B cell (primary cell): ENCODE measurements around the gene NFATC2. TPM values are rescaled to one million over a fixed set of nuclear protein-coding genes. Genes with fewer than 3 reads are reported as not detected.
"Not testable (repeated sequence)": the region's sequence is repeated elsewhere in the genome, so short reads cannot be mapped to it uniquely, and the experiment has no call there.

Experiments used
- ATAC-seq: fragments of 200-7000 bp; cut with Tn5 transposase; one replicate; pipeline ENCODE4 v1.10.0; 2021; ENCODE audit warnings: low read depth, mild to moderate bottlenecking, moderate number of reproducible peaks, moderate library complexity
- CTCF ChIA-PET: fragments of 350-600 bp; sonication (Branson Sonifier 250); formaldehyde crosslinking; loops from one replicate; lab custom pipeline; 2021; ENCODE audit warnings: antibody characterized with exemption, inconsistent platforms; lab: Charles Lee
- POLR2A ChIA-PET: fragments of 350-600 bp; sonication (Branson Sonifier 250); formaldehyde crosslinking; loops from one replicate; lab custom pipeline; 2021; ENCODE audit warnings: antibody characterized with exemption; lab: Charles Lee
- DNase-seq: peaks from one replicate; pipeline ENCODE4 v3.0.0; 2013
- H2AFZ ChIP-seq: 2 replicates; pipeline ENCODE4 v1.6.1; 2012; ENCODE audit warnings: mild to moderate bottlenecking, low read depth, low read length; ENCODE audit not compliant: insufficient read depth, poor library complexity, severe bottlenecking
- H3K27ac ChIP-seq, 2 donors: 1 replicate in 1 of 2; 2 replicates in 1 of 2; pipeline ENCODE4 v1.5.1; 2012 to 2013; ENCODE audit warnings: low read length in 2 of 2, mild to moderate bottlenecking in 2 of 2, moderate library complexity in 1 of 2
- H3K27me3 ChIP-seq, 4 experiments: fragments of 200-600 bp in 1 of 4; sonication (generic) in 1 of 4; replicated peaks in 1 of 4; 1 replicate in 2 of 4; 2 replicates in 2 of 4; pipeline versions ENCODE4 v1.6.1 to v1.7.0; 2013 to 2016; ENCODE audit warnings: low read length in 3 of 4, mild to moderate bottlenecking in 2 of 4, mixed read lengths in 1 of 4, moderate library complexity in 1 of 4; ENCODE audit not compliant: insufficient read depth in 4 of 4, control insufficient read depth in 3 of 4; ENCODE audit errors: control extremely low read depth in 1 of 4
- H3K36me3 ChIP-seq, 2 experiments: replicated peaks in 1 of 2; 1 replicate in 1 of 2; 2 replicates in 1 of 2; pipeline versions ENCODE4 v1.6.1 to v1.7.1; 2013; ENCODE audit warnings: low read length in 1 of 2; ENCODE audit not compliant: insufficient read depth in 2 of 2, control insufficient read depth in 1 of 2; ENCODE audit errors: control extremely low read depth in 1 of 2, extremely low read depth in 1 of 2
- H3K4me1 ChIP-seq, 2 donors: fragments of 200-600 bp in 1 of 2; sonication (generic) in 1 of 2; 1 replicate in 1 of 2; 2 replicates in 1 of 2; pipeline versions ENCODE4 v1.5.1 to v1.6.1; 2013 to 2017; ENCODE audit warnings: low read length in 2 of 2; ENCODE audit not compliant: control insufficient read depth in 2 of 2, insufficient read depth in 2 of 2
- H3K4me2 ChIP-seq: replicated peaks from 2 replicates; pipeline ENCODE3; 2012; ENCODE audit warnings: mild to moderate bottlenecking, low read depth, low read length; ENCODE audit not compliant: poor library complexity, severe bottlenecking
- H3K4me3 ChIP-seq, 5 experiments: fragments of 200-600 bp in 1 of 5; sonication (generic) in 1 of 5; 1 replicate in 3 of 5; 2 replicates in 2 of 5; pipeline versions ENCODE4 v1.5.1 to v1.7.0; 2011 to 2016; ENCODE audit warnings: low read length in 4 of 5, mild to moderate bottlenecking in 4 of 5, low read depth in 2 of 5, control low read depth in 1 of 5, moderate library complexity in 1 of 5; ENCODE audit not compliant: insufficient read depth in 1 of 5; ENCODE audit errors: control extremely low read depth in 1 of 5, extremely low read depth in 1 of 5
- H3K79me2 ChIP-seq: fragments of 200-600 bp; sonication (generic); one replicate; pipeline ENCODE4 v1.6.0; 2016; ENCODE audit warnings: low read length; ENCODE audit not compliant: control insufficient read depth, insufficient read depth
- H3K9ac ChIP-seq: fragments of 200-600 bp; sonication (generic); 2 replicates; pipeline ENCODE4 v1.6.1; 2017; ENCODE audit warnings: mild to moderate bottlenecking, low read length, moderate library complexity
- H3K9me3 ChIP-seq, 3 donors: one replicate each; pipeline versions ENCODE4 v1.6.1 to v1.7.1; 2013; ENCODE audit warnings: low read length in 2 of 3; ENCODE audit not compliant: control insufficient read depth in 2 of 3, insufficient read depth in 1 of 3; ENCODE audit errors: control extremely low read depth in 1 of 3
- H4K20me1 ChIP-seq: 2 replicates; pipeline ENCODE4 v1.6.0; 2012; ENCODE audit warnings: mild to moderate bottlenecking, low read length; ENCODE audit not compliant: insufficient read depth, control insufficient read depth, poor library complexity, severe bottlenecking
- H3K27ac Mint-ChIP-seq: one replicate; pipeline ENCODE4 v1.8.0; 2021; ENCODE audit warnings: mixed read lengths
- H3K27me3 Mint-ChIP-seq: one replicate; pipeline ENCODE4 v1.8.0; 2021; ENCODE audit warnings: mixed read lengths
- H3K4me1 Mint-ChIP-seq: one replicate; pipeline ENCODE4 v1.8.0; 2021; ENCODE audit warnings: mixed read lengths
- H3K4me3 Mint-ChIP-seq: one replicate; pipeline ENCODE4 v1.8.0; 2021; ENCODE audit warnings: mixed read lengths
- H3K9me3 Mint-ChIP-seq: one replicate; pipeline ENCODE4 v1.8.0; 2022; ENCODE audit warnings: mixed read lengths; ENCODE audit not compliant: insufficient read depth
- CTCF ChIP-seq: fragments of 200-600 bp; IDR thresholded peaks from one replicate; pipeline ENCODE4 v1.8.0; 2022; ENCODE audit warnings: antibody characterized with exemption, mild to moderate bottlenecking
- EZH2 ChIP-seq: IDR thresholded peaks from 2 replicates; pipeline ENCODE4 v1.6.1; 2012; ENCODE audit warnings: borderline replicate concordance, low read depth, mild to moderate bottlenecking, moderate library complexity, low read length; ENCODE audit not compliant: insufficient read depth, poor library complexity, severe bottlenecking
- WGBS: methylation state at CpG from one replicate; pipeline ENCODE4 v1.1.5; 2013; ENCODE audit warnings: missing lambda C conversion rate; ENCODE audit not compliant: insufficient coverage; 5-methylcytosine and 5-hydroxymethylcytosine counted together
- intact Hi-C: fragments of 100-400 bp; cut with micrococcal nuclease; formaldehyde crosslinking; loops from one replicate; pipeline ENCODE4 v1.10.0; 2022
- polyA plus RNA-seq: library from polyadenylated mRNA; depleted of rRNA; stranded (reverse); fragments of >200 nt; gene quantifications from 2 replicates; pipeline ENCODE4 v1.2.3, GENCODE V29; 2012
- total RNA-seq, 2 donors: library from RNA; stranded (reverse); fragments of 120-200 nt in 1 of 2; gene quantifications; 1 replicate in 1 of 2; 2 replicates in 1 of 2; pipeline versions ENCODE4 v1.2.3 to v1.2.4, GENCODE V29; 2013 to 2022

The NFATC2 gene
- total and polyA plus RNA-seq, 2 donors (not counting 1 experiment from before 2014, with no cell fraction given), result 10.1 to 38.0 TPM

- 81% methylated on average over 11 of the region's 14 CpGs for WGBS
- Histone ChIP-seq H4K20me1 (peaks cover 54% of the 10 kb centered on the region), H3K36me3 (peaks cover 0 to 37% of the 10 kb centered on the region in 2 experiments), H3K9ac (no peak overlapping the region), H2AFZ (no peak overlapping the region), H3K4me2 (peak overlapping the region; percentile 47), H3K9me3 (peaks cover 0 to 2% (median 1%) of the 10 kb centered on the region in 3 donors), H3K79me2 (peaks cover 77% of the 10 kb centered on the region), H3K4me1 (peaks cover 10 to 19% of the 10 kb centered on the region in 2 donors), H3K27ac (no peak overlapping the region), H3K27me3 (no peaks in the 10 kb centered on the region), H3K4me3 (peak overlapping the region in 1 of 5 experiments; percentile 14)
- DNase-seq, result peak; percentile 55
- CTCF ChIA-PET, result interaction anchor here (1.5 to 2.6 kb wide), 3 partner anchors 20 to 108 kb away, joined by 5 to 9 read pairs (median 7); no protein-coding TSS in a partner anchor
- H3K27me3 Mint-ChIP-seq, result no peaks in the 10 kb centered on the region
- TF ChIP-seq EZH2 (no peak), CTCF (no peak)
- ATAC-seq, result peak; percentile 83
- H3K9me3 Mint-ChIP-seq, result no peaks in the 10 kb centered on the region
- H3K27ac Mint-ChIP-seq, result peak overlapping the region; percentile 82
- intact Hi-C loops, result loop anchor here (2.0 kb wide), 1 partner anchor 14 kb away; no protein-coding TSS in a partner anchor
- POLR2A ChIA-PET, result no interaction called here
- H3K4me1 Mint-ChIP-seq, result peaks cover 45% of the 10 kb centered on the region
- H3K4me3 Mint-ChIP-seq, result peak overlapping the region; percentile 40
Observed at GRCh38 chr20:51480507-51481270, 61.8 kb downstream of the NFATC2 start.

- H3K27me3 ChIP-seq, CTCF ChIA-PET, H3K9ac ChIP-seq, H3K4me3 Mint-ChIP-seq, ATAC-seq, H2AFZ ChIP-seq, H3K9me3 ChIP-seq, H3K27me3 Mint-ChIP-seq, H3K27ac ChIP-seq, intact Hi-C loops, H3K9me3 Mint-ChIP-seq, DNase-seq, H3K4me3 ChIP-seq, H3K4me2 ChIP-seq: not testable (repeated sequence)
- Histone ChIP-seq H3K36me3 (peaks cover 0 to 61% of the 10 kb centered on the region in 2 experiments), H3K79me2 (peaks cover 39% of the 10 kb centered on the region), H4K20me1 (peaks cover 29% of the 10 kb centered on the region), H3K4me1 (peaks cover under 1 to 11% of the 10 kb centered on the region in 2 donors)
- no CpG with 5 or more reads among the region's 1 CpG for WGBS
- H3K4me1 Mint-ChIP-seq, result peaks cover 24% of the 10 kb centered on the region
- POLR2A ChIA-PET, result interaction anchor here (0.6 kb wide), 1 partner anchor 29 kb away, joined by 3 read pairs; no protein-coding TSS in a partner anchor
- peak overlapping the region; percentile 33 for H3K27ac Mint-ChIP-seq
Observed at GRCh38 chr20:51476106-51476505, 66.4 kb downstream of the NFATC2 start.
